HCT116 (cell line): ENCODE measurements around the gene TBC1D21. TPM values are rescaled to one million over a fixed set of nuclear protein-coding genes. Genes with fewer than 3 reads are reported as not detected.

ENCODE experiments used
- ATAC-seq: fragments of 200-7000 bp; cut with Tn5 transposase; 2 replicates; pipeline ENCODE4 v1.9.1; 2020; ENCODE audit warnings: mild to moderate bottlenecking, moderate library complexity
- BruUV-seq: library from RNA; stranded (reverse); fragments of 400-500 nt; replicated peaks from 2 replicates; lab custom pipeline; 2021; lab: Mats Ljungman, UMichigan
- CTCF ChIA-PET: fragments of 300-600 bp; sonication (Branson Sonifier 250); formaldehyde crosslinking; loops from one replicate; lab custom pipeline; 2021; ENCODE audit warnings: antibody characterized with exemption; lab: Charles Lee
- POLR2A ChIA-PET: fragments of 300-600, 350-600 bp; sonication (Branson Sonifier 250); formaldehyde crosslinking; loops from one replicate; lab custom pipeline; 2021; ENCODE audit warnings: antibody characterized with exemption; lab: Charles Lee
- RAD21 ChIA-PET, 2 experiments: fragments of 300-600 bp; sonication (Branson Sonifier 250); formaldehyde crosslinking; loops; one replicate each; lab custom pipeline; 2023; ENCODE audit warnings: low total read pairs in 2 of 2; ENCODE audit not compliant: uncharacterized antibody in 2 of 2, unreplicated experiment in 2 of 2, low non-redundant PET in 1 of 2; lab: Charles Lee
- DNase-seq: peaks from one replicate; pipeline ENCODE4 v3.0.0-alpha.2; 2010; ENCODE audit warnings: low read depth, low spot score
- H2AFZ ChIP-seq: fragments of 200-600 bp; shearing (Covaris generic), sonication (generic); 2 replicates; pipeline ENCODE4 v1.6.1; 2017; ENCODE audit warnings: low read depth, mixed run types, mixed read lengths, antibody characterized with exemption, low read length; ENCODE audit not compliant: poor library complexity, severe bottlenecking
- H3K27ac ChIP-seq: 2 replicates; pipeline ENCODE4 v1.5.1; 2012; ENCODE audit warnings: low read depth, low read length
- H3K27me3 ChIP-seq: fragments of 200-600 bp; sonication (generic); 2 replicates; pipeline ENCODE4 v1.6.1; 2016; ENCODE audit warnings: mixed run types, low read length, mixed read lengths; ENCODE audit not compliant: insufficient read depth
- H3K36me3 ChIP-seq, 2 experiments: fragments of 200-500 bp in 1 of 2; fragments of 200-600 bp in 1 of 2; sonication (Bioruptor generic) in 1 of 2; sonication (generic) in 1 of 2; 2 replicates each; pipeline versions ENCODE4 v1.5.1 to v1.6.1; 2014 to 2016; ENCODE audit warnings: low read length in 2 of 2, inconsistent platforms in 1 of 2, mixed read lengths in 1 of 2, mixed run types in 1 of 2; ENCODE audit not compliant: insufficient read depth in 2 of 2, control insufficient read depth in 1 of 2
- H3K4me1 ChIP-seq, 2 experiments: fragments of 200-600 bp in 1 of 2; sonication (generic) in 1 of 2; 2 replicates each; pipeline versions ENCODE4 v1.5.1 to v1.6.1; 2012 to 2017; ENCODE audit warnings: low read length in 2 of 2, inconsistent platforms in 1 of 2, mild to moderate bottlenecking in 1 of 2, mixed read lengths in 1 of 2, mixed run types in 1 of 2, moderate library complexity in 1 of 2; ENCODE audit not compliant: insufficient read depth in 2 of 2, control insufficient read depth in 1 of 2
- H3K4me2 ChIP-seq: fragments of 200-600 bp; sonication (generic); 2 replicates; pipeline ENCODE4 v1.6.1; 2017; ENCODE audit warnings: mixed run types, low read length, mixed read lengths
- H3K4me3 ChIP-seq, 2 experiments: fragments of 200-600 bp in 1 of 2; sonication (generic) in 1 of 2; replicated peaks in 1 of 2; 2 replicates each; pipeline ENCODE4 v1.5.1; 2011 to 2016; ENCODE audit warnings: low read length in 2 of 2, control low read depth in 1 of 2, low read depth in 1 of 2, mild to moderate bottlenecking in 1 of 2, mixed read lengths in 1 of 2, mixed run types in 1 of 2
- H3K79me2 ChIP-seq: fragments of 200-600 bp; sonication (generic); 2 replicates; pipeline ENCODE4 v1.6.1; 2017; ENCODE audit warnings: mild to moderate bottlenecking, mixed run types, low read length, moderate library complexity, mixed read lengths; ENCODE audit not compliant: insufficient read depth
- H3K9ac ChIP-seq: fragments of 200-600 bp; sonication (generic); 2 replicates; pipeline ENCODE4 v1.6.1; 2016; ENCODE audit warnings: low read length, mixed read lengths
- H3K9me2 ChIP-seq: fragments of 200-600 bp; sonication (generic), shearing (Covaris generic); 2 replicates; pipeline ENCODE4 v1.6.1; 2017; ENCODE audit warnings: mixed run types, mild to moderate bottlenecking, moderate library complexity; ENCODE audit not compliant: insufficient read depth
- H3K9me3 ChIP-seq, 2 experiments: fragments of 200-500 bp in 1 of 2; fragments of 200-600 bp in 1 of 2; sonication (Bioruptor generic) in 1 of 2; sonication (generic) in 1 of 2; 2 replicates each; pipeline ENCODE4 v1.6.1; 2014 to 2017; ENCODE audit warnings: low read length in 2 of 2, mixed read lengths in 2 of 2, inconsistent platforms in 1 of 2, low read depth in 1 of 2, mild to moderate bottlenecking in 1 of 2, mixed run types in 1 of 2, moderate library complexity in 1 of 2; ENCODE audit not compliant: control insufficient read depth in 1 of 2, insufficient read depth in 1 of 2
- H4K20me1 ChIP-seq: fragments of 200-600 bp; sonication (generic), shearing (Covaris generic); 2 replicates; pipeline ENCODE4 v1.6.1; 2017; ENCODE audit warnings: mixed run types, mild to moderate bottlenecking, moderate library complexity; ENCODE audit not compliant: insufficient read depth
- EZH2 ChIP-seq: fragments of 200-600 bp; sonication (generic); IDR thresholded peaks from 2 replicates; pipeline ENCODE4 v1.6.1; 2017; ENCODE audit warnings: antibody characterized with exemption, mixed run types
- JUND ChIP-seq: IDR thresholded peaks from 2 replicates; pipeline ENCODE4 v1.6.1; 2012
- YY1 ChIP-seq: IDR thresholded peaks from 2 replicates; pipeline ENCODE4 v1.6.1; 2011; ENCODE audit warnings: low read length, low read depth, moderate library complexity, mild to moderate bottlenecking; ENCODE audit not compliant: insufficient replicate concordance; ENCODE audit errors: extremely low read depth
- intact Hi-C: fragments of 100-400 bp; cut with micrococcal nuclease; formaldehyde crosslinking; loops from 2 replicates; pipeline ENCODE4 v1.10.0; 2022
- total RNA-seq: library from RNA; stranded (reverse); gene quantifications from one replicate; pipeline ENCODE4 v1.2.1, GENCODE V29; 2021; ENCODE audit not compliant: unreplicated experiment

TBC1D21 gene
- total RNA-seq, 1 experiment from 2014 or later: not detected

- Histone ChIP-seq H3K4me1 (peaks cover 11 to 29% of the 10 kb centered on the region in 2 experiments; a peak in 3 of 4 replicates), H3K27ac (no peak overlapping the region), H3K4me2 (no peak overlapping the region), H3K9ac (no peak overlapping the region), H2AFZ (no peak overlapping the region), H3K79me2 (no peaks in the 10 kb centered on the region), H3K27me3 (no peaks in the 10 kb centered on the region), H3K4me3 (no peak overlapping the region), H3K9me2 (no peaks in the 10 kb centered on the region), H3K36me3 (peaks cover 0 to 3% of the 10 kb centered on the region in 2 experiments; a peak in 1 of 4 replicates), H3K9me3 (no peaks in the 10 kb centered on the region), H4K20me1 (no peaks in the 10 kb centered on the region)
- BruUV-seq: no TSS peak
- ATAC-seq: no peak
- CTCF ChIA-PET: no interaction called here
- RAD21 ChIA-PET: no interaction called here
- intact Hi-C loops: no loop called here
- no peak for TF ChIP-seq YY1
- TF ChIP-seq EZH2: no peak
- POLR2A ChIA-PET: no interaction called here
- no peak for DNase-seq
Observed at GRCh38 chr15:73921254-73921925, 48.0 kb downstream of the TBC1D21 start.

GRCh38 chr15:73922186-73923151 is 49.1 kb downstream of the TBC1D21 start:
- peaks cover 0 to 3% of the 10 kb centered on the region in 2 experiments; a peak in 1 of 4 replicates for H3K36me3 ChIP-seq
- H3K9me3 ChIP-seq: no peaks in the 10 kb centered on the region
- no peak for ATAC-seq
- H3K9ac ChIP-seq: no peak overlapping the region
- H4K20me1 ChIP-seq: no peaks in the 10 kb centered on the region
- BruUV-seq: no TSS peak
- no peak for DNase-seq
- no peak overlapping the region for H3K4me3 ChIP-seq
- no peaks in the 10 kb centered on the region for H3K9me2 ChIP-seq
- no peak overlapping the region for H3K4me2 ChIP-seq
- CTCF ChIA-PET: no interaction called here
- H3K27me3 ChIP-seq: no peaks in the 10 kb centered on the region
- RAD21 ChIA-PET: no interaction called here
- no peak overlapping the region for H2AFZ ChIP-seq
- intact Hi-C loops: no loop called here
- H3K79me2 ChIP-seq: no peaks in the 10 kb centered on the region
- POLR2A ChIA-PET: no interaction called here
- H3K27ac ChIP-seq: no peak overlapping the region
- H3K4me1 ChIP-seq: peaks cover 15 to 33% of the 10 kb centered on the region in 2 experiments; a peak in 3 of 4 replicates
- TF ChIP-seq JUND: no peak
- TF ChIP-seq, all 23 proteins: peak for 0
